NB4 (cell line): ENCODE measurements around the gene CKB.

ENCODE experiments used
- DNase-seq: peaks from one replicate; pipeline ENCODE4 v3.0.0; 2010; ENCODE audit warnings: low read depth
- H3K4me3 ChIP-seq: one replicate; pipeline ENCODE4 v1.5.1; 2011; ENCODE audit warnings: mild to moderate bottlenecking, low read depth, low read length, moderate library complexity
- CTCF ChIP-seq: IDR thresholded peaks from one replicate; pipeline ENCODE4 v1.5.1; 2012; ENCODE audit warnings: low read depth, low read length
- MAX ChIP-seq: IDR thresholded peaks from 2 replicates; pipeline ENCODE4 v1.6.1; 2011; ENCODE audit warnings: low read depth, low read length
- MYC ChIP-seq: IDR thresholded peaks from 2 replicates; pipeline ENCODE4 v1.6.1; 2011; ENCODE audit warnings: low read depth, low read length
- POLR2A ChIP-seq: IDR thresholded peaks from 2 replicates; pipeline ENCODE4 v1.6.1; 2011; ENCODE audit warnings: mild to moderate bottlenecking; ENCODE audit not compliant: insufficient read length; ENCODE audit errors: extremely low read depth

The CKB gene

GRCh38 chr14:103562179-103562428, 39.5 kb upstream of the CKB start:
- no peak for TF ChIP-seq MYC
- no peak for TF ChIP-seq MAX
- no peak for TF ChIP-seq CTCF
- no peak for TF ChIP-seq POLR2A
- H3K4me3 ChIP-seq, result peak overlapping the region; percentile 84
- DNase-seq, result no peak

GRCh38 chr14:103561381-103562178, 39.0 kb upstream of the CKB start:
- peak; percentile 70 for DNase-seq

GRCh38 chr14:103560691-103561090, 38.1 kb upstream of the CKB start:
- peak overlapping the region; percentile 84 for H3K4me3 ChIP-seq
- DNase-seq, result no peak
- no peak for TF ChIP-seq MAX
- TF ChIP-seq MYC, result no peak
- no peak for TF ChIP-seq CTCF
- TF ChIP-seq POLR2A, result no peak

More at GRCh38 chr14:103561381-103562178, 39.0 kb upstream of the CKB start:
- peak overlapping the region; percentile 84 for H3K4me3 ChIP-seq
- TF ChIP-seq CTCF, result no peak
- no peak for TF ChIP-seq POLR2A
- peak; percentile 28; the same call in 1 of the 2 replicates for TF ChIP-seq MAX
- 0 out of 2 replicates have a peak, but pooled peaks have one; percentile 19 for TF ChIP-seq MYC

- no peak overlapping the region for H3K4me3 ChIP-seq
- no peak for DNase-seq
Measured at GRCh38 chr14:103559766-103560165, 37.1 kb upstream of the CKB start.

GRCh38 chr14:103558071-103558882, 35.6 kb upstream of the CKB start:
- DNase-seq, result no peak
- H3K4me3 ChIP-seq, result no peak overlapping the region
- TF ChIP-seq MYC, result no peak
- no peak for TF ChIP-seq MAX
- TF ChIP-seq POLR2A, result no peak
- TF ChIP-seq CTCF, result no peak

More at GRCh38 chr14:103559766-103560165, 37.1 kb upstream of the CKB start:
- TF ChIP-seq MYC (no peak), CTCF (no peak), POLR2A (no peak), MAX (no peak)
